Measurements from ENCODE around the gene PIEZO1.
A peak's percentile ranks its signal among the peaks of the same experiment; 100 is the strongest.

Gene PIEZO1

GRCh38 chr16:88821168-88821850, 36.3 kb upstream of the PIEZO1 start:
- Histone ChIP-seq H3K9me2 (replicated peaks; ENCODE audit: control insufficient read depth, low read length) (no peaks in the 10 kb centered on the region), H3K4me2 (ENCODE audit: low read length) (no peak overlapping the region), H3K9me3 (ENCODE audit: control insufficient read depth, insufficient read depth, low read length) (no peaks in the 10 kb centered on the region), H3K36me3 (ENCODE audit: control insufficient read depth, low read length) (no peaks in the 10 kb centered on the region), H3K27ac (ENCODE audit: low read depth, low read length) (no peak overlapping the region), H3K27me3 (ENCODE audit: control insufficient read depth, low read length) (no peaks in the 10 kb centered on the region), H3K79me2 (ENCODE audit: control insufficient read depth, low read length) (no peaks in the 10 kb centered on the region), H3K4me1 (ENCODE audit: control insufficient read depth, low read length) (no peaks in the 10 kb centered on the region), H3F3A (ENCODE audit: control insufficient read depth, insufficient read depth) (no peaks in the 10 kb centered on the region), H4K20me1 (ENCODE audit: control insufficient read depth, insufficient read depth, low read depth, low read length) (no peaks in the 10 kb centered on the region), H3K4me3 (ENCODE audit: low read length) (no peak overlapping the region)
- TF ChIP-seq CTCF (IDR thresholded peaks at IDR 0.05; ENCODE audit: low read depth, low read length, poor library complexity, severe bottlenecking) (peak; percentile 42), EZH2phosphoT487 (IDR thresholded peaks at IDR 0.05; ENCODE audit: borderline replicate concordance, low read length) (no peak)

GRCh38 chr16:88820385-88821025, 35.5 kb upstream of the PIEZO1 start:
- Histone ChIP-seq H3K9me2 (replicated peaks; ENCODE audit: control insufficient read depth, low read length) (no peaks in the 10 kb centered on the region), H3K4me2 (ENCODE audit: low read length) (no peak overlapping the region), H3K36me3 (ENCODE audit: control insufficient read depth, low read length) (no peaks in the 10 kb centered on the region), H3F3A (ENCODE audit: control insufficient read depth, insufficient read depth) (no peaks in the 10 kb centered on the region), H3K4me1 (ENCODE audit: control insufficient read depth, low read length) (no peaks in the 10 kb centered on the region), H3K27me3 (ENCODE audit: control insufficient read depth, low read length) (no peaks in the 10 kb centered on the region), H3K9me3 (ENCODE audit: control insufficient read depth, insufficient read depth, low read length) (no peaks in the 10 kb centered on the region), H3K27ac (ENCODE audit: low read depth, low read length) (no peak overlapping the region), H3K4me3 (ENCODE audit: low read length) (no peak overlapping the region), H4K20me1 (ENCODE audit: control insufficient read depth, insufficient read depth, low read depth, low read length) (no peaks in the 10 kb centered on the region), H3K79me2 (ENCODE audit: control insufficient read depth, low read length) (no peaks in the 10 kb centered on the region)
- TF ChIP-seq CTCF (IDR thresholded peaks at IDR 0.05; ENCODE audit: low read depth, low read length, poor library complexity, severe bottlenecking) (no peak), EZH2phosphoT487 (IDR thresholded peaks at IDR 0.05; ENCODE audit: borderline replicate concordance, low read length) (no peak)

- H3F3A ChIP-seq (ENCODE audit: control insufficient read depth, insufficient read depth): no peaks in the 10 kb centered on the region
- H4K20me1 ChIP-seq (ENCODE audit: control insufficient read depth, insufficient read depth, low read depth, low read length): no peaks in the 10 kb centered on the region
- no peaks in the 10 kb centered on the region for H3K36me3 ChIP-seq (ENCODE audit: control insufficient read depth, low read length)
- H3K4me1 ChIP-seq (ENCODE audit: control insufficient read depth, low read length): no peaks in the 10 kb centered on the region
- H3K27me3 ChIP-seq (ENCODE audit: control insufficient read depth, low read length): no peaks in the 10 kb centered on the region
- H3K79me2 ChIP-seq (ENCODE audit: control insufficient read depth, low read length): no peaks in the 10 kb centered on the region
- no peak overlapping the region for H3K4me3 ChIP-seq (ENCODE audit: low read length)
- H3K9me3 ChIP-seq (ENCODE audit: control insufficient read depth, insufficient read depth, low read length): no peaks in the 10 kb centered on the region
- no peaks in the 10 kb centered on the region for H3K9me2 ChIP-seq (replicated peaks; ENCODE audit: control insufficient read depth, low read length)
- H3K4me2 ChIP-seq (ENCODE audit: low read length): no peak overlapping the region
- no peak overlapping the region for H3K27ac ChIP-seq (ENCODE audit: low read depth, low read length)
- TF ChIP-seq EZH2phosphoT487 (IDR thresholded peaks at IDR 0.05; ENCODE audit: borderline replicate concordance, low read length) (no peak), CTCF (IDR thresholded peaks at IDR 0.05; ENCODE audit: low read depth, low read length, poor library complexity, severe bottlenecking) (no peak)
Measured at GRCh38 chr16:88819126-88819525, 34.1 kb upstream of the PIEZO1 start.

All from DOHH2 (cell line).